Stimulated activated CD4-positive, alpha-beta T cell treated with anti-CD3 and anti-CD28 coated beads, Interleukin-15, amount 100 ng/mL, for 1 hour (primary cell): Measurements from ENCODE around the gene PDE4D.

Source experiments
- DNase-seq, 2 donors: peaks; one replicate each; pipeline ENCODE4 v3.0.0-alpha.2; 2020; ENCODE audit warnings: low read depth in 1 of 2, low spot score in 1 of 2

PDE4D gene

GRCh38 chr5:59560553-59560952 is 333.0 kb downstream of the PDE4D start:
- DNase-seq, result no peak

DNA sequence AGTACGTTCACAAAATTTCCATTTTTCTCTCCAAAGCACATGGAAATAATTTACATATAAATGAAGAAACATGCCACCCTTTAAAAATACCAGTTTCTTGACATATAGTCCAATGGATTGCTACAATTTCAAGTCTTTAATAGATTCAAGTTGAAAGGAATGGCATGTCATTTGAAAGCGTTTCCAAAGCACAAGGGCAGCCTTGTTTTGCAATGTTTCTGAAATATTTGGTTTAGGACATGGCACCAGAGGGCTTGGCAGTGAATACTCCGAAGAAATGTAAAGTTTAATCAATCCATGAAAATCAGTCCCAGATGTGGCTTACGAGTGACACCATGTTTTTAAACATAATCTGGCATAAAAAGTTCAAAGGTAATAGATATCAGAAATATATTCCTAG is 333.7 kb downstream of the PDE4D start:
- DNase-seq, result no peak

DNA sequence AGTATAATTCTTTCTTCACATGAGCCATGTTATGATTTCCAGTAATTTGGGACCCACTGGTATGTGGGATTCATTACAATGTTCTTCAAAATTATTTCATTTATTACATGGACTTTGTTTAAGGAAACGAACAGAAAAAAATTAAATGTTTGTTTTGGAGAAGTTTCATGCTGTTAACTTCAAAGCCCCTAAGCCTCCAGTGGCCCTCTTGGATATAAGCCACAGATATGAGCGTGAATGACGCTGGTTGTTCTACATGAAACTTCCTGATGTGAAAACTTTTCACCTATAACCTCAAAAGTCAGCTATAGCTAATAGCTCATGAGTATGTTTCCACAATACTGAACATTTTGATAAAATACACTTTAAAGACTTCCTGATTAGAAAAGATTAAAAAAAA is 334.2 kb downstream of the PDE4D start:
- no peak for DNase-seq

DNA sequence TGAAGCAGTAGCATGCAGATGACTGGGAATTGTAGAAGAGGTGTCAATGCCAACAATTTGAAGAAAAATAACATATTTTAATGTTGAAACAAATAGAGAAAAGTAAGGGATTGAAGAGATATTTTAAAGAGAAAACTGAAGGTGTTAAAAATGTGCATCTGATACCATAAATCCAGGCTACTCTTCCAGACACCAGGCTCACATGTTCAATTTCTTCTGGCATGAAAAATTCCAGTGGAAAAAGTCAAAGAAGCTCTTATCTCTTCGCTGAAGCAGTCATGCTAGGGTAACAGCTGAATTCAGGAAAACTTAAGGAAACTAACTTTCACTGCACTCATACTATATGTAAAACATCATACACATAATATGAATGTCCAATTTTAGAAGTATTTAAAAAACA is 335.0 kb downstream of the PDE4D start:
- no peak for DNase-seq

DNA sequence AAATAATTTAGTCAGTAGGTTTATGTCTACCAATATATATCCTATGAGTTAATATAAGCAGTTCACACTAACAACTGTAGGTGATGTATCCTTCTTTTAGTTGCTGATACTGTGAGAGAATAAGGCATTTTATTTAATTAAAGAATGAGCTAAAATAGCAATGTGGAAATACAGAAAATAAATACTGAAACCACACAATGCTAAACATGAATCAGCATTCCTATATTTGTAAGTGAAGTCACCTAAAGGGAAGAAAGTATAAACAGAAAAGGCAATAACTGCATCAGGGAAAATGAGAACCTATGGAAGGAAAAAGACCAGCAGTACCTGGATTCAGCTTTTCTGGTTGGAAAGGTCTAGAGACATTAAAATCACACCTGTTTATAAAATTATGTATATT is 336.0 kb downstream of the PDE4D start:
- no peak for DNase-seq

- DNase-seq, result no peak
Observed at GRCh38 chr5:59555596-59555995, 337.9 kb downstream of the PDE4D start.

DNA sequence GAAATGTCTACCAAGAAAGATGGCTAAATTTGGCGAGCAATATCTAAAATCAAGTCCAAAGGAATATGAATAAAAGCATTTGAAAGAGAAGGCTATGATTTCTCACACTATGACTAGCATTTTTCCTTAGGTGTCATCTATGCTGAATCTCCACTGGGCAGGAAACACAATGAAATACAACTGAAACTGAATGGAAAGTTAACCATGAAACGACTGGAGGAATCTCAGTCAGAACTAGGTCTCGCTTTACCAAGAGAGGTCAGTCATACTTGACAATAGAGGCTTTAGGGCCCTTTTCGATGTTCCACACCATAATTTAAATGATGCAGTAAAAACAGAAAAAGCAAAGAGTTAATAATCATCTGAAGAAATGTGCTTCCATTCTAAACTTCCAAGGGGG is 339.0 kb downstream of the PDE4D start:
- DNase-seq, result no peak

DNA sequence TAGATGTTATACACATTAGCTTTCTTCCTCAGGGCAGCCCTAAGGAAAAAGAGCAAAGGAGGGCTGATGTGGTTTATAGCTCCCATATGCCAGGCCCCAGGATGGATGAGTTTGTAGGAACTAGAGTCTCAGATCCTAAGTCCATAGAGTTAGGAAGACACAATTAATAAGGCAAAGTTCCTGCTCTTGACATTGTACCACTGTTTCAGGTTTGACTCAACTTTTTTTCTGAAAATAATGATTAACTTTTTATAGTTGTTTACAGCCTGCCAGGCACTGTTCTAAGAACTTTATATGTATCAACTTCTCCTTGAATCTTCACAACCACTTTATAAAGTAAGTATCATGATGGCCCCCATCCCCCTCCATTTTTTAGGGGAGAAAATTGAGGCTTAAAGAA is 339.5 kb downstream of the PDE4D start:
- DNase-seq, result no peak

- DNase-seq, result no peak
Observed at GRCh38 chr5:59548807-59549357, 344.6 kb downstream of the PDE4D start.

GRCh38 chr5:59547731-59548130 is 345.8 kb downstream of the PDE4D start:
- no peak for DNase-seq

- DNase-seq, result no peak
Observed at GRCh38 chr5:59544573-59544972, 349.0 kb downstream of the PDE4D start.

- DNase-seq, result no peak
Observed at GRCh38 chr5:59543821-59544442, 349.6 kb downstream of the PDE4D start.

GRCh38 chr5:59542851-59543820 is 350.4 kb downstream of the PDE4D start:
- no peak for DNase-seq

DNA sequence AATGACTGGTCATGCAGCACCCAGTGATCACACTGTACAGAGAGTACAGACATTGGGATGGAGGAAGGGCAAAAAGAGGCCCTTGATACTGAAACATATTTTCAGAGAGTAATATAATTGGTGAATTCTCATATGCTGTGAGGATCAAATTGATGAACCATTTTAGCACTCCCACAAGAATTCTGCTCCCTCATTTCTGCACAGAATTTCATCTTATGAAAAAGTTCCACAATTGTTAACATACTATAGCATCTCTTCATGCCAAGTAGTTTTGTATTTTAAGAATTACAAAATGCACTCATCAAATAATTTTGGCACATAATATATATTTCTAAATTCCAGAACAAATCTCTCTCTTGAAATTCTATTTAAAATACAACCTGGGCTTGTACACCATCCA is 351.2 kb downstream of the PDE4D start:
- no peak for DNase-seq

GRCh38 chr5:59540366-59540765 is 353.2 kb downstream of the PDE4D start:
- no peak for DNase-seq

GRCh38 chr5:59538750-59539121 is 354.8 kb downstream of the PDE4D start:
- no peak for DNase-seq

GRCh38 chr5:59537961-59538749 is 355.4 kb downstream of the PDE4D start:
- DNase-seq, result no peak

DNA sequence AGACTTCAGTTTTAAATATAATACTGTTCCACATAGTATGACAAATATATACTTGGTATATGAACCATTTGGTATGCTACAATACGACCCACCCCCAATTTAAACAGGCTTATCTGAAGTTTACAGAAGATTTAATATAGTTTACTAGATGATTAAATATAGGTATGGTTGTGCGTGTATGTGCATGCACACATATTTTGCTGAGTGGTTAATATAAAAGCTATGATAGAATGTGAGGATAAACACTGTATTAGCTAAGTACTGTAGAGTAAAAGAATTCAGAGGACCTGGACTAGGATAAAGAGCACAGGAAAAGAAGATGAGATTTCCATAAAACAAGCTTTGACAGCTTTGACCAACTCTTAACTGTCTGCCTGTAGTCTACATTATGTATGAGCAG is 356.7 kb downstream of the PDE4D start:
- no peak for DNase-seq

DNA sequence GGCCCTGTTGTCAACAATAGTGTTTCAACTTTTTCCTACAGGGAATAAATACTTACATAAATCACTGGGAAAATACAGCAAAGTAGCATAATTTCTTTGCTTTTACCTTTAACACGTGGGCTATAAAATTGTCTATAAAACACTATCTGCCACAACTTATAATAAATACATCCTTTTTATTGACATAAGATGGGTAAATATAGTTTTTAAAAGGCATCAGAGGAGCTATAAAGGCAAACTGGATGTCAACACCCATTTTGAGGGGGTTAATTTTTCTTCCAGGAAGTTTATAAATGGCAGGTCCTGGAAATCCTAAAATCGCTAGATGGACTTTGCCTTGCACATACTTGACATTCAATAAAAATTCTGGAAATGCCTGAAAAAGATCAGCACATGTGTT is 358.0 kb downstream of the PDE4D start:
- DNase-seq, result no peak

- DNase-seq, result no peak
Observed at GRCh38 chr5:59533730-59534108, 359.8 kb downstream of the PDE4D start.

GRCh38 chr5:59532979-59533729 is 360.4 kb downstream of the PDE4D start:
- no peak for DNase-seq
